Neutrophil (primary cell): Measurements from ENCODE around the gene TPSB2.
"Not testable (repeated sequence)": the region's sequence is repeated elsewhere in the genome, so short reads cannot be mapped to it uniquely, and the experiment has no call there.

Experiments
- H3K27ac ChIP-seq: fragments of 200-600 bp; sonication (generic); 2 replicates; pipeline ENCODE4 v1.5.1; 2016; ENCODE audit warnings: mild to moderate bottlenecking, moderate library complexity
- H3K27me3 ChIP-seq: fragments of 200-600 bp; sonication (generic); 2 replicates; pipeline ENCODE4 v1.6.0; 2016; ENCODE audit warnings: mild to moderate bottlenecking
- H3K36me3 ChIP-seq: fragments of 200-600 bp; sonication (generic); 2 replicates; pipeline ENCODE4 v1.5.1; 2017
- H3K4me1 ChIP-seq, 2 experiments: fragments of 200-600 bp in 1 of 2; sonication (generic) in 1 of 2; 1 replicate in 1 of 2; 2 replicates in 1 of 2; pipeline versions ENCODE4 v1.5.1 to v1.6.1; 2013 to 2016; ENCODE audit warnings: low read depth in 1 of 2, low read length in 1 of 2, mild to moderate bottlenecking in 1 of 2, moderate library complexity in 1 of 2; ENCODE audit not compliant: control insufficient read depth in 1 of 2, insufficient read depth in 1 of 2
- H3K4me3 ChIP-seq, 2 experiments: fragments of 200-600 bp in 1 of 2; sonication (generic) in 1 of 2; 1 replicate in 1 of 2; 2 replicates in 1 of 2; pipeline ENCODE4 v1.5.1; 2013 to 2016; ENCODE audit warnings: low read depth in 1 of 2, low read length in 1 of 2, mild to moderate bottlenecking in 1 of 2, moderate library complexity in 1 of 2
- H3K9me3 ChIP-seq: fragments of 200-600 bp; sonication (generic); 2 replicates; pipeline ENCODE4 v1.5.1; 2016
- TF ChIP-seq, protein P1 (sequence below): fragments of 200-600 bp; sonication (generic); IDR thresholded peaks from 2 replicates; pipeline ENCODE4 v1.5.1; 2016; ENCODE audit warnings: antibody characterized with exemption

The TPSB2 gene

DNA sequence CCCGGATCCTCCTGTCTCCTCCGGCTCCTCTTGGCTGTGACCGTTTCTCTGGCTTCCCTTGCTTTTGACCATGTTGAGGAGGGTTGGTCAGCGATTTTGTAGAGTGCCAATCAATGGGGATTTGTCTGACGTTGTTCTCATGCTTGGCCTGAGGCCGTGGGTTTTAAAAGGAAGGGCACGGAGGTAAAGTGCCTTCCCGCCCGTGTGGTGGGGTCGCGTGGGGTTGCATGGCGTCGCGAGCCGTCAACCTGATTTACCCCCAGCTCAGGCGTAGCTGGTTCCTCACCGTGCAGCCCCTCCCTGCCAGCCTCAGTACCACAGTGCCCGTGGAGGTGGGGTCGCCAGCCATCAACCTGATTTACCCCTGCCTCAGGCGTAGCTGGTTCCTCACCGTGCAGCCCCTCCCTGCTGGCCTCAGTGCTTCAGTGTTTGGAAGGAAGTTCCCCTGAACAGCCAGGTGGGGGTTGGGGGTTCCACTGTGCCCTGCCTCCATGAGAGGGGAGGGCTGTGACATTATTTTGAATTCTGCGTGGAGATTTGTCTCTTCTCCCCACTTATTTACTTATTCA, 15.6 kb upstream of the TPSB2 start:
- no peak overlapping the region for H3K4me3 ChIP-seq
- no peak overlapping the region for H3K27ac ChIP-seq
- no peaks in the 10 kb centered on the region for H3K4me1 ChIP-seq
- peaks cover 25% of the 10 kb centered on the region for H3K27me3 ChIP-seq
- no peaks in the 10 kb centered on the region for H3K9me3 ChIP-seq
- TF ChIP-seq, protein P1, sequence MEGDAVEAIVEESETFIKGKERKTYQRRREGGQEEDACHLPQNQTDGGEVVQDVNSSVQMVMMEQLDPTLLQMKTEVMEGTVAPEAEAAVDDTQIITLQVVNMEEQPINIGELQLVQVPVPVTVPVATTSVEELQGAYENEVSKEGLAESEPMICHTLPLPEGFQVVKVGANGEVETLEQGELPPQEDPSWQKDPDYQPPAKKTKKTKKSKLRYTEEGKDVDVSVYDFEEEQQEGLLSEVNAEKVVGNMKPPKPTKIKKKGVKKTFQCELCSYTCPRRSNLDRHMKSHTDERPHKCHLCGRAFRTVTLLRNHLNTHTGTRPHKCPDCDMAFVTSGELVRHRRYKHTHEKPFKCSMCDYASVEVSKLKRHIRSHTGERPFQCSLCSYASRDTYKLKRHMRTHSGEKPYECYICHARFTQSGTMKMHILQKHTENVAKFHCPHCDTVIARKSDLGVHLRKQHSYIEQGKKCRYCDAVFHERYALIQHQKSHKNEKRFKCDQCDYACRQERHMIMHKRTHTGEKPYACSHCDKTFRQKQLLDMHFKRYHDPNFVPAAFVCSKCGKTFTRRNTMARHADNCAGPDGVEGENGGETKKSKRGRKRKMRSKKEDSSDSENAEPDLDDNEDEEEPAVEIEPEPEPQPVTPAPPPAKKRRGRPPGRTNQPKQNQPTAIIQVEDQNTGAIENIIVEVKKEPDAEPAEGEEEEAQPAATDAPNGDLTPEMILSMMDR: no peak
- no peaks in the 10 kb centered on the region for H3K36me3 ChIP-seq

DNA sequence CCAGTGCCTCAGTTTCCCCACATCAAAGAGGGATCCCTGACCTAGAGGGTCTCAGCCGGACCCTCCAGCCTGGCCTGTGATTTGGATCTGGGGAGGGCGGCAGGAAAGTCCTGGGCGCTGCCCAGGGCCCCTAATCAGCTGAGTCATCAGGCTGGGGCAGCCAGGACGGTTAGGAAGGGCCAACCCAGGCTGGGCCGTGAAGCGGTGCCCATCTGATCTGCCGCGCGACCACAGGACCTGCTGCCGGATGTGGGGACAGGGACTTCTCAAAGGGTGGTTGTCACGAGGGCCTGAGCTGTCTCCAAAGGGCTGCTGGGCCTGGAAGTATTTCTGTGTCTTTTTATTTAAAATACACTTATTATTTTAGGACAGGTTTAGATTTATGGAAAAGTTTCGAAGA, 14.9 kb upstream of the TPSB2 start:
- Histone ChIP-seq H3K9me3 (no peaks in the 10 kb centered on the region), H3K27ac (no peak overlapping the region), H3K4me3 (no peak overlapping the region), H3K36me3 (no peaks in the 10 kb centered on the region), H3K4me1 (no peaks in the 10 kb centered on the region), H3K27me3 (peaks cover 25% of the 10 kb centered on the region)
- TF ChIP-seq, protein P1: no peak

DNA sequence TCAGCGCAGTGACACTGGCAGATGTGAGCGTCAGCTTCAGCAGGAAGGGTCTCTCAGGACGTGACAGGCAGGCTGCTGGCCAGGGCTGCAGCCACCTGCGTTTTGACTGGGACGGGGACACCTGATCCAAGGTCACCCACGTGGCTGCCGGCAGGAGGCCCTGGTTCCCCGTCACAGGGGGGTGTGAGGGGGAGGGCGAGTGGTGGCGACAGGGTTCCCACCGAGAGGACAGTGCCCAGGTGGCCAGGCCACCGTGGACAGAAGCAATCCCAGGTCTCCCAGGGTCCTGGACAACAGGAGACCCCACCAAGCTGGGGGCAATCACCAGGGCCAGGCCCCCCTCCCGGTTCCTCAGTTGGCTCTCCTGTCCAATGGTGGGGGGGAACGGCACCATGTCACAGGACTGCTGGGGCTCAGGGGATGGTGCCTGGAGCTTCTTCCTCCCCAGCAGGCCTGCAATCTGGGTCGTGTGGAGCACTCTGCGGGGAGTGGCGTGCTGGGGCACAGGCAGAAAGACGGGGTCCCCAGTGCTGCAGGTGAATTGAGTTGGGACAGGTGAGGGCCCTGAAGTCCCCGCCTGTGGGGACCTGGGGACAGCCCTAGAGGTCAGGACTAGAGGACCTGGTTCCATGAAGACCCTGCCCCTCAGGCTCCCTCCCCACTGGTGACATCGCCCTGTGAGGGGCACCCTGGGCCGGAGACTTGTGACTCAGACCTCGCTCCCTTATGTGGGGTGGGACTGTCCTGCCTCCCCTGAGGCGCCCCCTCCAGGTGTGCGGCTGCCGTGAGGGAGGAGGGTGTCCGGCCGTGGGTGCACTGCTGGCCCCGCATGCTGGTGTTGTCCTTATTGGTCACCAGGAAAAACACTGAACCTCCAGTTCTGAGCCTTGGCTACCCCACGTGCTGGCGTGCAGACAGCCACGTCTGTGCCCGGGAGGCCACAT, 14.2 kb upstream of the TPSB2 start:
- H3K27ac ChIP-seq, H3K9me3 ChIP-seq, H3K4me3 ChIP-seq, H3K4me1 ChIP-seq, H3K36me3 ChIP-seq: not testable (repeated sequence)
- peaks cover 25% of the 10 kb centered on the region for H3K27me3 ChIP-seq

DNA sequence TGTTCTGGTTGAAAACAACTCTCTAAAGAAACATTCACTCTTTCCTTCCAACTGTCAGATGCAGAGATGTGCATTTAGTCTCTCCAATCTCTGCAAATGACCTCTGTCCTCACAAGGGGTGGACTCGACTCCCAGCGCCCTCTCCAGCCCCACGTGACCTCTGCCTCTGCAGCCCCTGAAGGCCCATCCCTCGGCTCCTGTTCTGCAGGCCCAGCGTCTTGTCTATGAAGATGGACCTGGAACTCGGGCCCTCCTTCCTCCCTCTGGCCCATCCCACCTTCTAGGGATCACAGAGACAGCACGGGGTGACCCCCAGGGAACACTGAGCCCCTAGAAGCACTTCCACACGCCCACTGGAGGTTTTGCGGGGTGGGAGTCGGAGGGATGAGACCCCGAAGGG, 13.4 kb upstream of the TPSB2 start:
- peaks cover 25% of the 10 kb centered on the region for H3K27me3 ChIP-seq
- not testable (repeated sequence) for H3K4me3 ChIP-seq, H3K27ac ChIP-seq, H3K9me3 ChIP-seq, H3K36me3 ChIP-seq, H3K4me1 ChIP-seq

DNA sequence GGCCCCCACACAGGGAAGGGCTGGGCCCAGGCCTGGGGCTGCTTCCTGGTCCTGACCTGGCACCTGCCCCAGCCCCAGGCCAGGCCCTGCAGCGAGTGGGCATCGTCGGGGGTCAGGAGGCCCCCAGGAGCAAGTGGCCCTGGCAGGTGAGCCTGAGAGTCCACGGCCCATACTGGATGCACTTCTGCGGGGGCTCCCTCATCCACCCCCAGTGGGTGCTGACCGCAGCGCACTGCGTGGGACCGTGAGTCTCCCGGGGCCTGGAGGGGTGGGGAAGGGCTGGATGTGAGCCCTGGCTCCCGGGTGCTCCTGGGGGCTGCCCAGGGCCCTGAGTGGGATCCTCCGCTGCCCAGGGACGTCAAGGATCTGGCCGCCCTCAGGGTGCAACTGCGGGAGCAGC, 11.1 kb upstream of the TPSB2 start:
- peaks cover 19% of the 10 kb centered on the region for H3K27me3 ChIP-seq
- H3K4me3 ChIP-seq, H3K27ac ChIP-seq, H3K36me3 ChIP-seq, H3K9me3 ChIP-seq, H3K4me1 ChIP-seq: not testable (repeated sequence)

DNA sequence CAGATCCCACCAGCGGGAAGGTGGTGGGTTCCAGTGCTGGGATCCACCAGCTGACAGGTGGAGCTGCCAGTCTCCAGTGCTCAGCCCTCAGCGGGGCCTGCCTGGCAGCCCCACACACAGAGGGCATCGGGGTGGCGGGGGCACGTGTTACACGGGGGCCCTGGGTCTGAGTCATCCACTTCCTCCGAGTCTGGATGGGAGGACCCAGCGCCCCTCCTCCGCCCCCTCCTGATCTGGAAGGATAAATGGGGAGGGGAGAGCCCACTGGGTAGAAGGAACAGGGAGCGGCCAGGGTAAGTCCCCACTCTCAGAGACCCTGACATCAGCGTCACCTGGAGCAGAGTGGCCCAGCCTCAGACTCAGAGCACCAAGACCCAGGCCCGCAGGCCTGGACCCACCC, 10.5 kb upstream of the TPSB2 start, which contains the start of gene TPSAB1:
TPSAB1 (plus strand) TSS at position 270 of the 400 bp plus-strand sequence. CDS start 234 bp downstream, outside the sequence.
- not testable (repeated sequence) for H3K4me1 ChIP-seq, H3K36me3 ChIP-seq, H3K27ac ChIP-seq, H3K9me3 ChIP-seq, H3K4me3 ChIP-seq
- H3K27me3 ChIP-seq: peaks cover 12% of the 10 kb centered on the region

DNA sequence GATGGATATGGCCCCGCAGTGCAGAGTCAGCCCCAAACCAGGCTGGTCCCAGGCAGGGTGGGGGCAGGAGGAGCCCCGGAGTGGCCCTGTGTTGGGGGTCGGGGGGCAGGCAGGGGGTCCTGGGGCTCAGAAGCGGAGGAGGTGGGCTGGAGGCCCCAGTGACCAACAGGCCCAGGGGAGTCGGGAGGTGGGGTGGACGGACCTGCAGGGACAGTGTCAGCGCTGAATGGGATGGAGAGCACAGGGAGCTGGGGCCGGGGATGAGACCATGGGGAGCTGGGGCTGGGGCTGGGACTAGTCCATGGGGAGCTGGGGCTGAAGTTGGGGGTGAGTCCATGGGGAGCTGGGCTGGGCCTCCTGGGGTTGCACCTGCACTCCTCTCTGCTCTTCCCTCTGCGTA, 9.6 kb upstream of the TPSB2 start:
- not testable (repeated sequence) for H3K9me3 ChIP-seq, H3K36me3 ChIP-seq, H3K27me3 ChIP-seq, H3K4me3 ChIP-seq, H3K27ac ChIP-seq, H3K4me1 ChIP-seq

DNA sequence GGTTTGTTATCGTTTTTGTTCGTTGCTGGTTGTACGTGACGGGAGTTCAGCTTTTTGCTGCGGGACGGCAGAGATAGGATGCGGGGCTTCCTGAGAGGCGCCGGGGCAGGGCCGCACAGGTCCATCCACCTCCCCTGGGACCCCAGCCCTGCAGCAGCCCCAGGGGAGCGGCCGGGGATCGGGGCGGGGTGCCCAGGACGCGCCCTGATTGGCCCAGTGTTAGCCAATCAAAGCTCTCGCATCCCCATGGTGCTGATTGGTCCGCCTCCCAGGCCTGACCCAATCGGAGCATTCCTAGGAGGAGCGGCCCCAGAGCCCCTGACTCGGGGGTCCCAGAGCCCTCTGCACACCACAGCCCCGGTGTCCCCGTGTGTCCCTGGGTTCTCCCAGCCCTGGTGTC, 8.9 kb upstream of the TPSB2 start:
- not testable (repeated sequence) for H3K4me1 ChIP-seq, H3K27ac ChIP-seq, H3K4me3 ChIP-seq, H3K27me3 ChIP-seq, H3K9me3 ChIP-seq, H3K36me3 ChIP-seq
